GM18858 (cell line): ENCODE results near the gene KCTD18.

Source experiments
- ATAC-seq: cut with Tn5 transposase; IDR thresholded peaks from one replicate; pipeline ENCODE4 v1.9.1; 2021; ENCODE audit not compliant: unreplicated experiment

The KCTD18 gene

DNA sequence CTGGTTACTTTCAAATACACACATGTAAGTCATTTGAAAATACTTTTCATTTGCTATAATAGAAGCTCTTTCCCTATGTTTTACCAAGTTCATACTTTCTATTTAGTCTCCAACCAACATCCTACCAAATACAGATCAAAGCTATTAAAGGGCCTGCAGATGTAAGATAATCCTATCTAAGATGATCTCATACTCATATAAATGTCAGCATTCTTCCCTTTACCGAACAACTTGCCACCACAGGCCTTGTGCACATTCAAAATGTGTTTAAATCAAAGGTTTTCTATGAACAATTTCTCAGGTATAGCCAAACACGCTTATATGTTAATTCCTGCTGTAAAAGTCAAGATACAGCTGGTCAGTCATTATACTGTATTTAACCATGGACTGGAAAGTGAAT lies 23.3 kb downstream of the KCTD18 start:
- ATAC-seq, result no peak

GRCh38 chr2:200484934-200485333 lies 24.9 kb downstream of the KCTD18 start:
- no peak for ATAC-seq

GRCh38 chr2:200483729-200484198 lies 26.1 kb downstream of the KCTD18 start:
- no peak for ATAC-seq

- peak; percentile 47 for ATAC-seq
Observed at GRCh38 chr2:200482194-200482593, 27.7 kb downstream of the KCTD18 start.

- no peak for ATAC-seq
Observed at GRCh38 chr2:200479692-200480265, 30.1 kb downstream of the KCTD18 start.

GRCh38 chr2:200477667-200478131 lies 32.2 kb downstream of the KCTD18 start:
- no peak for ATAC-seq

- no peak for ATAC-seq
Observed at GRCh38 chr2:200476836-200477235, 33.0 kb downstream of the KCTD18 start.

DNA sequence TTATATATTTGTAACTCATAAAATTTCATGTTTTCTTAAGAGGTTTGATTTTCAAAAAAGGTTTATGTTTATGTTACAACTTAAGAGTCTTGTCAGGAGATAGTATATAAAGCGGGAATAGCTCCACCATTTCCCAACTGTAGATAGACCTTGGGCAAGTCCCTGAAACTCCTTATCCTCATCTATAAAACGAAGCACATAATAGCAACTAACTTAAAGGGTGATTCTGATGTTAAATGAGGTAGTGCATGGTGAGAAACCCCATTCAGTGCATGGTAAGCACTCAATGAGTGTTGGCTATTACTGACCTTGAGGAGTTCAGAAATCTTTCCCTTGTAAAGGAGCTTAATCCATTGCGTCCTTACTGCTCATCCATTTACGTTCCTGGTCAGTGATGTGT lies 34.1 kb downstream of the KCTD18 start:
- no peak for ATAC-seq

DNA sequence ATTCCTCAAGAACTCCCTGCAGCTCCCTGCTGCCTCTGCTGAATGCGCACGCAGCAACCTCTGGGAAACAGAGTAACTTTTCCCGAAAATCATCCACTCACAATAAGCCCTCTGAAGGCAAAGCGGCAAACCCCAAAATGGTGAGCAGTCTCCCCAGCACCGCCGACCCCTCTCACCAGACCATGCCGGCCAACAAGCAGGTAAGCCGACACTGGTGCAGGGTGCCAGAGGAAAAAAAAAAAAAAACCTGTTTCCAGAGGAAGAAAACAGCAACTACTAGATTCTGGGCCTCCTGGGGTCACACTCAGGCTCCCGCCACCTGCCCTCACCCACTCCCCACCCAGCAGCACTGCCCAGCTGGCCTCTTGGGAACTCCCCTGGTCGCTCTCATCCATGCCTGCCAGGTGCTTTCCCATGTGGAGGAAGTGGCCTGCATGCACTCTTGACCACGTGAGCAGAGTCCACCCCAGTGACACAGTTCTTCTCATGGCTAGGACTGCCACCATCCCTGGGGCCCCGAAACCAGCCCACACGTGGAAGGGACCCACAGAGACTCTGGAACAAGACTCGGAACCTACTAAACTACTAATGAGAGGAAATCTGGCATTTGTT lies 36.9 kb downstream of the KCTD18 start:
- ATAC-seq, result no peak

GRCh38 chr2:200471928-200472645 lies 37.8 kb downstream of the KCTD18 start:
- no peak for ATAC-seq

DNA sequence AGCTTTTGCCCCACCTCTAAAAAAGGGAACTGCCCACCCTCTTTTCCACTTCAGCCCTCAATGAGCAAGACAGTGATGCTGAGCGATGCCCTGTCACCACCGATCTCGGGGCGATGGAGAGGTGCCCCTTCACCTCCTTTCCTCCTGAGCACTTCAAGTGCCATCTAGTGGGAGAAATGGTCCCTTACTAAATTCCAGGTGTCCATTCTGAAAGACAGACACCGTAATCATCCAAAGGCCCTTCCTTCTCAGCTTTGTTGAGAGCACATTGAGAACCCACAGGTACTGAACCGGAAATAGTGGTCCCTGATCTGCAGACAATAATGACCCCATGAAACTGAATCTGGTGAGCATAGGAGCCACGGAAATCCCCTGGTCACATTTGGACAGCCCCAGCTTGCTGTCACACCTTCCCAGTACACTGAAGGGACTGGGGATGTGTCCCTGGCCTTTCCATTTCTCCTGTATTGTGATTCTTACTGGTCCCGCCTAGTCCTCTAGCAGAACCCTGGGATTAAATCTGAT lies 38.5 kb downstream of the KCTD18 start:
- ATAC-seq, result peak; percentile 75

- ATAC-seq, result no peak
Observed at GRCh38 chr2:200470230-200470629, 39.6 kb downstream of the KCTD18 start.

GRCh38 chr2:200469708-200470211 lies 40.1 kb downstream of the KCTD18 start:
- no peak for ATAC-seq

GRCh38 chr2:200467806-200468681 lies 41.8 kb downstream of the KCTD18 start:
- no peak for ATAC-seq

GRCh38 chr2:200466425-200467418 lies 43.1 kb downstream of the KCTD18 start:
- no peak for ATAC-seq

- no peak for ATAC-seq
Observed at GRCh38 chr2:200463452-200463851, 46.4 kb downstream of the KCTD18 start.

DNA sequence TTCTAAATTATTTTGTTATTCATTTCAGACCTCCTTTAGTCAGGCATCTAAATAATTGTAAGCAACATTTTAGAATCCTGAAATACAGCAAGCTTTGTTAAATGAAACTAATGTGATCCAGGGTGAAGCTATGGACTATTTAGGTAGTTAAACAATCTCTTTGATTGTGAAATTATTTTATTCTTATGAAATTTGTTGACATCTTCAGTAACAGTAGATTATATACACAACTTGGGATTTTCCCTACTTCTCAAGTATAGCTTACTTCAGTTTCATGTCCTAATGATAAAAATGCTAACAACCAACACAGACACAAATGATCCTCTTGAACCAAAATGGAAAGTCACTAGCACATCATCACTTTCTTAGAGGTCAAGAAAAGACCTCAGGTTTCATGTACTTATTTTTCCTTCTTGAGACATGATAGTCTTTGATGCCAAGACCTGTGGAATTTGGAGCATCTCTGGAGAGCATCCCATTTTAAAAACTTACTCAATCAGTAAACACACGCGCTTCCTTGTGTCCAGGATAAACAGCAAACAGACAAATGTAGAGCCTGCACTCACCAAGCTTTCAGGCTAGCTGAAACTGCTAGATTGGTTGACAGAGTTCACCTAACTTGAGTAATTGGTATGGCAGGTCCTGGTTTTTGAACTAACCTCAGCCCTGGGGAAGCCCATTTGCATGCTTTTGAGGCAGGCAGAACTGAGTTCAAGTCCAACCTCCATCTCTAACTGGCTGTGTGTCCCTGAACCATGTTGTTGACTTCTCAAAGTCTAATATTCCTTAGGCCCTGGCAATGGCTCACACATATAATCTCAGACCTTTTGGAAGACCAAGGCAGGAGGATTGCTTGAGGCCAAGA lies 47.8 kb downstream of the KCTD18 start:
- no peak for ATAC-seq

DNA sequence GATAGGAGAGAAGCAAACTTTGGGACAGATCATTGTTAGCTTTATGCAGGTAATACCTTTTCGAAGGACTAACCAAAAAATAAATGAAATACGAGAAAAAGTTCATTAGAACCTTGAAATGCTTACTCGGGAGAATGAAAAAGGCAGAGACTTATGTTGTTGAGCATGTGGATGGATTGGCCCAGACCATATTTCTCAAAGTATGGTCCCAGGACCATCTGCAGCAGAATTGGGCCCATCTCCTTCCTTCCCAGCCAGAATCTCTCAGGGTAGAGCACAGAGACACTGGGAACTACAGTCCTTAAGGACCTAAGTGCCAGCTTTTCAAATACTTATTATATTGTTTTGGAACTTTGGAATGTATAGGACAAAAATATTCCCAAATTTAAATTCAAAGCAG lies 50.8 kb downstream of the KCTD18 start:
- no peak for ATAC-seq

- ATAC-seq, result no peak
Observed at GRCh38 chr2:200456567-200456966, 53.3 kb downstream of the KCTD18 start.
